Skeletal muscle satellite cell (primary cell): Measurements from ENCODE around the gene RTCA.
"Not testable (repeated sequence)": the region's sequence is repeated elsewhere in the genome, so short reads cannot be mapped to it uniquely, and the experiment has no call there.

Experiments used
- H3K27me3 ChIP-seq: 2 replicates; pipeline ENCODE4 v1.7.0; 2013; ENCODE audit warnings: low read length; ENCODE audit not compliant: control insufficient read depth, insufficient read depth
- H3K36me3 ChIP-seq: 2 replicates; pipeline ENCODE4 v1.7.0; 2013; ENCODE audit warnings: mild to moderate bottlenecking, control low read depth, low read length; ENCODE audit not compliant: insufficient read depth
- H3K4me1 ChIP-seq: 2 replicates; pipeline ENCODE4 v1.7.0; 2013; ENCODE audit warnings: low read length; ENCODE audit not compliant: control insufficient read depth, insufficient read depth
- H3K4me2 ChIP-seq: 2 replicates; pipeline ENCODE4 v1.7.0; 2013; ENCODE audit warnings: mild to moderate bottlenecking, low read length
- H3K4me3 ChIP-seq: 2 replicates; pipeline ENCODE4 v1.7.0; 2013; ENCODE audit warnings: low read length
- H3K9ac ChIP-seq: 2 replicates; pipeline ENCODE4 v1.7.0; 2013; ENCODE audit warnings: mild to moderate bottlenecking, low read depth, low read length, moderate library complexity
- H3K9me3 ChIP-seq: replicated peaks from 2 replicates; pipeline ENCODE4 v1.7.0; 2013; ENCODE audit warnings: mild to moderate bottlenecking, control low read depth, low read length

The RTCA gene

GRCh38 chr1:100309863-100310262, 43.8 kb downstream of the RTCA start:
- no peaks in the 10 kb centered on the region for H3K36me3 ChIP-seq
- no peak overlapping the region for H3K4me3 ChIP-seq
- H3K4me2 ChIP-seq = no peak overlapping the region
- H3K9ac ChIP-seq = no peak overlapping the region
- H3K4me1 ChIP-seq = peaks cover 5% of the 10 kb centered on the region
- peaks cover 8% of the 10 kb centered on the region for H3K27me3 ChIP-seq
- no peaks in the 10 kb centered on the region for H3K9me3 ChIP-seq

- H3K9ac ChIP-seq = no peak overlapping the region
- H3K4me1 ChIP-seq = peaks cover 5% of the 10 kb centered on the region
- H3K27me3 ChIP-seq = peaks cover 8% of the 10 kb centered on the region
- peaks cover 4% of the 10 kb centered on the region for H3K9me3 ChIP-seq
- H3K4me3 ChIP-seq = no peak overlapping the region
- no peaks in the 10 kb centered on the region for H3K36me3 ChIP-seq
- no peak overlapping the region for H3K4me2 ChIP-seq
These were observed 47.4 kb downstream of the RTCA start for GRCh38 chr1:100313382-100313781.

GRCh38 chr1:100316622-100317021, 50.6 kb downstream of the RTCA start:
- Histone ChIP-seq H3K36me3 (no peaks in the 10 kb centered on the region), H3K4me1 (no peaks in the 10 kb centered on the region), H3K4me3 (no peak overlapping the region), H3K4me2 (no peak overlapping the region), H3K9ac (no peak overlapping the region), H3K27me3 (peaks cover 8% of the 10 kb centered on the region), H3K9me3 (peaks cover 4% of the 10 kb centered on the region)

DNA sequence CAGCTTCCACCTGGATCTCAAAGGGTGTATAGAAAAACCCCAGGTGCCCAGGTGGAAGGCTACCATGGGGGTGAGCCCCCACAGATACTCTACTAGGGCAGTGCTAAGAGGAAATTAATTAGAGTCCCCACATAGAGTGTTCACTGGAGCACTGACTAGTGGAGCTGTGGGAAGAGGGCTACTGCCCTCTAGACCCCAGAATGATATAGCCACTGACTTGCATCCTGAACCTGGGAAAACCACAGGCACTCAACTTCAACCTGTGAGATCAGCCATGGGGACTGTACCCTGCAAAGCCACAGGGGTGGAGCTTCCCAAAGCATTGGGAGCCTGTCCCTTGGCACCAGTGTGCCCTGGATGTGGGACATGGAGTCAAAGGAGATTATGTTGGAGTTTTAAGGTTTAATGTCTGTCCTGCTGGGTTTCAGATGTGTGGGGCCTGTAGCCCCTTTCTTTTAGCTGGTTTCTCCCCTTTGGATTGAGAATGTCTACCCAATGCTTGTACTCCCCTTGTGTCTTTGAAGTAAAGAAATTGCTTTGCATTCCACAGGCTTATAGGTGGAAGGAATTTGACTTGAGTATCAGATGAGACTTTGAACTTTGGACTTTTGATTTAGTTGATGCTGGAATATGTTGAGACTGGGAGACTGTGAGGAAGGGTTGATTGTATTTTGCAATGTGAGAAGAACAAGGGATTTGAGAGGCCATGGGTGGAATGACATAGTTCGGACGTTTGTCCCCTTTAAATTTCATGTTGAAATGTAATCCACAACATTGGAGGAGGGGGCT, 54.5 kb downstream of the RTCA start:
- H3K4me3 ChIP-seq = no peak overlapping the region
- H3K9me3 ChIP-seq = peaks cover 2% of the 10 kb centered on the region
- peaks cover 11% of the 10 kb centered on the region for H3K4me1 ChIP-seq
- no peak overlapping the region for H3K4me2 ChIP-seq
- H3K36me3 ChIP-seq = no peaks in the 10 kb centered on the region
- H3K9ac ChIP-seq = no peak overlapping the region
- H3K27me3 ChIP-seq = no peaks in the 10 kb centered on the region

- Histone ChIP-seq H3K9ac (no peak overlapping the region), H3K9me3 (no peaks in the 10 kb centered on the region), H3K27me3 (no peaks in the 10 kb centered on the region), H3K4me3 (no peak overlapping the region), H3K4me2 (no peak overlapping the region), H3K36me3 (no peaks in the 10 kb centered on the region), H3K4me1 (peaks cover 11% of the 10 kb centered on the region)
These were observed 55.1 kb downstream of the RTCA start for GRCh38 chr1:100321100-100321493.

DNA sequence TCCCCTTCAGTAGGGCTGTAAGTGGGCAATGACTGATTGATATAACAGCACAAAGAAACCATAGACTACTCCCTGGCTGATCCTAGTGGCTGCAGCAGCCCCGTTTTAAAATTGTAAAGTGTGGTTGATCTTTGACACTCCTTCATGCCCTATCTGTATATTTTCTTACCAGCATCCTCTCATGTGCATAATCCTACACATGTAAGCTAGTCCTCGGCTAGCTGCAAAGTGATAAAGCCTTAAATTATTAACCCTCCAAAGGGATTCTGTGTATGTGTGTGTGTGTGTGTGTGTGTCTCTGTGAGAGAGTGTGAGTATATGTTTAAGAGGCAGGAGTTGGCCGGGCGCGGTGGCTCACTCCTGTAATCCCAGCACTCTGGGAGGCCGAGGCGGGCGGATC, 55.5 kb downstream of the RTCA start:
- H3K4me2 ChIP-seq = no peak overlapping the region

DNA sequence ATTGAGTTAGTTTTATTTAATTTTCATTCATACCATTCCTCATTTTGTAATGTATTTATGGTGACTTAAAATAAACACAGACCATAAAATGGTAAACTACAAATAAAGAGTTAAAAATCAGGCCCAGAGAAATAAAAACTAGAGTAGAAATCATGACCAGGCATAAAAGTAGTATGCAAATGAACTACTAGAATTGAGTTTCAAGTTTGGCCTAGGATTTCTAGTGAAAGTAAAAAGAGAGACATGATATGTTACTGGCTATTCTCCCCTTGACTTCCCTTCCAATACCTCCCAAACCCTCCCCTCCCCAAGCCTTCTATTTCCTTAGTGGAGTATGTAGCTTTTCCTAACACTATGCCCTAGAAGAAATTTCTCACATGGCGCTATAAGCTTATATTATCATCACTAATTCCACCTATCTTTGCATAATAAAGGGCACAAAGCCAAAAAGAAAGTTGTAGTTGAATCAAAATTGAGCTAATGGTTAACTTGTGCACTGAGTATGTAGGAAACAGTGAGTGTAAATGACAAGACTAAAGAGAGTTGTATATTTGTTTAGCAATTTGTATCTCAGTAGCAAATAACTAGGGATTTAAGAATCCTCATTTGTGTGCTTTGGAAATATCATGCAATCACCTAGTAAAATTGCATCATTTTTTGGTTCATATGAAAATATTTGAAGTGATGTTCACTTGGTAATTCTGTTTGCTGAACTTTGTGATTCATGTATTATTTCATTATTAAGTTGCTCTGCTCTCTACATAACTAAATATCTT, 56.6 kb downstream of the RTCA start:
- H3K9me3 ChIP-seq = no peaks in the 10 kb centered on the region
- H3K27me3 ChIP-seq = no peaks in the 10 kb centered on the region
- H3K4me3 ChIP-seq = no peak overlapping the region
- peaks cover 11% of the 10 kb centered on the region for H3K4me1 ChIP-seq
- H3K9ac ChIP-seq = no peak overlapping the region
- no peaks in the 10 kb centered on the region for H3K36me3 ChIP-seq
- no peak overlapping the region for H3K4me2 ChIP-seq

More for the DNA sequence above, 55.5 kb downstream of the RTCA start:
- Histone ChIP-seq H3K9me3 (no peaks in the 10 kb centered on the region), H3K4me3 (no peak overlapping the region), H3K27me3 (no peaks in the 10 kb centered on the region), H3K9ac (no peak overlapping the region), H3K36me3 (no peaks in the 10 kb centered on the region), H3K4me1 (peaks cover 11% of the 10 kb centered on the region)

DNA sequence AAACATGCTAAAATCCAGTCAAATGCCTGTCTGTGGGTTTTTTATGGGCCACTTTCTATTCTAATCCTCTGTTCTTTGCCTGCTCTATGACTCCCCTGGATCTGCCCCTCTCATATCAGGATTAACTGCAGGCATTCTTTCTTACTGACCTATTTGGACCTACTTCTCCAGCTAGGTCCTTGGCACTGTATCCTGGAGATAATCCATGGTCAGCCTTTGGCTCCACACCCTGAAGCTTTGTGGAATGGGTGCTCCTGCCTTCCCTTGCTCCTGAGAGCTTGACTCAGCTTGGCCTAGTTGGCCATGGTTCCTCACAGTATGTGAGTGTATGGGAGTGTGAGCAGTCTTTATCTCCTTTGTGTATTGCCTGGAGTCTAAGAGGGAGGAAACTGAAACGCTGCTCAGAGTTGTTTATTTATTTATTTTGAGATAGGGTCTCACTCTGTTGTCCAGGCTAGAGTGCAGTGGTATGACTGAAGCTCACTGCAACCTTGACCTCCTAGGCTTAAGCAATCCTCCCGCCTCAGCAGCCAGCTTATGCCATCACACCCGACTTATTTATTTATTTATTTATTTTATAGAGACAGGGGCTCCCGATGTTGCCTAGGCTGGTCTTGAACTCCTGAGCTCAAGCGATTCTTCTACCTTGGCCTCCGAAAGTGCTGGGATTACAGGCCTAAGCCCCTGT, 57.5 kb downstream of the RTCA start:
- Histone ChIP-seq H3K36me3 (no peaks in the 10 kb centered on the region), H3K9me3 (no peaks in the 10 kb centered on the region)

GRCh38 chr1:100325415-100326324, 59.7 kb downstream of the RTCA start:
- Histone ChIP-seq H3K9ac (no peak overlapping the region), H3K4me3 (no peak overlapping the region), H3K4me1 (peaks cover 11% of the 10 kb centered on the region), H3K9me3 (no peaks in the 10 kb centered on the region), H3K36me3 (no peaks in the 10 kb centered on the region), H3K27me3 (peaks cover 6% of the 10 kb centered on the region), H3K4me2 (no peak overlapping the region)

More for the DNA sequence above, 57.5 kb downstream of the RTCA start:
- no peaks in the 10 kb centered on the region for H3K27me3 ChIP-seq
- H3K4me1 ChIP-seq = peaks cover 11% of the 10 kb centered on the region
- no peak overlapping the region for H3K9ac ChIP-seq
- H3K4me3 ChIP-seq = no peak overlapping the region
- H3K4me2 ChIP-seq = no peak overlapping the region

DNA sequence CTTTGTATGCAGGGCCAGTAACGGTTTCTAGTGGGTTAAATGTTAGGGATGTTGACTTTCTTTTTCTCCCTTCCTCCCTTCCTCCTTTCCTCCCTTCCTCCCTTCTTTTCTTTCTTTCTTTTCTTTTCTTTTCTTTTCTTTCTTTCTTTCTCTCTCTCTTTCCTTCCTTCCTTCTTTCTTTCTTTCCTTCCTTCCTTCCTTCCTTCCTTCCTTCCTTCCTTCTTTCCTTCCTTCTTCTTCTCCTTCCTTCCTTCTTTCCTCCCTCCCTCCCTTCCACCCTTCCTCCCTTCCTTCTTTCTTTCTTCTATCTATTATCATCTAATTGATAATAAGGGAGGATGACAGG, 60.3 kb downstream of the RTCA start:
- H3K4me2 ChIP-seq, H3K9ac ChIP-seq, H3K9me3 ChIP-seq, H3K27me3 ChIP-seq, H3K4me3 ChIP-seq, H3K36me3 ChIP-seq: not testable (repeated sequence)
- H3K4me1 ChIP-seq = peaks cover 11% of the 10 kb centered on the region

GRCh38 chr1:100328133-100328532, 62.1 kb downstream of the RTCA start:
- Histone ChIP-seq H3K9me3 (no peaks in the 10 kb centered on the region), H3K4me2 (no peak overlapping the region), H3K36me3 (no peaks in the 10 kb centered on the region), H3K27me3 (peaks cover 6% of the 10 kb centered on the region), H3K4me3 (no peak overlapping the region), H3K4me1 (peaks cover 6% of the 10 kb centered on the region), H3K9ac (no peak overlapping the region)
